HG03442 (cell line): ENCODE data around the gene HNRNPUL1.

ENCODE experiments used
- ATAC-seq: cut with Tn5 transposase; IDR thresholded peaks from one replicate; pipeline ENCODE4 v1.9.1; 2021; ENCODE audit warnings: mild to moderate bottlenecking, moderate library complexity; ENCODE audit not compliant: unreplicated experiment

The HNRNPUL1 gene

GRCh38 chr19:41351339-41352245 lies 87.4 kb downstream of the HNRNPUL1 start:
- peak; percentile 26 for ATAC-seq

- ATAC-seq, result no peak
Measured at GRCh38 chr19:41352279-41352608, 88.1 kb downstream of the HNRNPUL1 start.

GRCh38 chr19:41352609-41353465 lies 88.7 kb downstream of the HNRNPUL1 start:
- no peak for ATAC-seq

- ATAC-seq, result peak; percentile 44
Measured at GRCh38 chr19:41353466-41354342, 89.5 kb downstream of the HNRNPUL1 start, which contains the start of gene TGFB1. TSS of gene TGFB1 (minus strand) at chr19:41353922. CDS start at chr19:41353044, 878 bp downstream.

GRCh38 chr19:41354343-41354953 lies 90.3 kb downstream of the HNRNPUL1 start:
- no peak for ATAC-seq

GRCh38 chr19:41355035-41355434 lies 90.9 kb downstream of the HNRNPUL1 start:
- ATAC-seq, result no peak

- no peak for ATAC-seq
Measured at GRCh38 chr19:41355802-41356201, 91.6 kb downstream of the HNRNPUL1 start.

- ATAC-seq, result no peak
Measured at GRCh38 chr19:41356984-41357739, 93.0 kb downstream of the HNRNPUL1 start.
